A549 (cell line): ENCODE data around the gene DUSP1. TPM values are rescaled to one million over a fixed set of nuclear protein-coding genes. Genes with fewer than 3 reads are reported as not detected.

Experiments
- ATAC-seq, 2 experiments: fragments of 200-7000 bp in 1 of 2; fragments of >200 bp in 1 of 2; cut with Nextera tagmentation in 1 of 2; cut with Tn5 transposase in 1 of 2; 3 replicates each; pipeline versions ENCODE4 v1.8.0 to v1.9.1; 2018 to 2020; ENCODE audit warnings: mild to moderate bottlenecking in 1 of 2, moderate library complexity in 1 of 2
- CTCF ChIA-PET: fragments of 300-600 bp; sonication (Branson Sonifier 250); formaldehyde crosslinking; extraction: SDS; loops from one replicate; lab custom pipeline; 2021; ENCODE audit warnings: antibody characterized with exemption, inconsistent platforms; lab: Yijun Ruan, JAX
- POLR2A ChIA-PET: fragments of 350-600 bp; formaldehyde crosslinking; extraction: SDS; loops from one replicate; lab custom pipeline; 2021; ENCODE audit warnings: antibody characterized with exemption, inconsistent platforms; lab: Yijun Ruan, JAX
- DNase-seq, 2 experiments: peaks; one replicate each; pipeline versions ENCODE4 v3.0.0 to v3.0.0-alpha.2; 2011 to 2016; ENCODE audit warnings: low read depth in 1 of 2, low spot score in 1 of 2
- FAIRE-seq: peaks from 2 replicates; lab custom pipeline; 2011; peaks lifted over from hg19 to GRCh38; lab: Jason Lieb, UNC
- H3K27ac ChIP-seq, 2 experiments: fragments of >200 bp; sonication (Bioruptor Twin); formaldehyde crosslinking; 3 replicates each; pipeline ENCODE4 v1.5.1; 2016 to 2017
- H3K4me1 ChIP-seq: fragments of >200 bp; sonication (Bioruptor Twin); formaldehyde crosslinking; 3 replicates; pipeline ENCODE4 v1.6.1; 2016
- H3K4me2 ChIP-seq: fragments of >200 bp; sonication (Bioruptor Twin); formaldehyde crosslinking; 3 replicates; pipeline ENCODE4 v1.6.1; 2016
- H3K4me3 ChIP-seq: fragments of >200 bp; sonication (Bioruptor Twin); formaldehyde crosslinking; 3 replicates; pipeline ENCODE4 v1.5.1; 2016
- H3K9me3 ChIP-seq: fragments of >200 bp; sonication (Bioruptor Twin); formaldehyde crosslinking; 3 replicates; pipeline ENCODE4 v1.6.1; 2016
- ATOH8 ChIP-seq: fragments of 250-450 bp; sonication (Bioruptor Pico); IDR thresholded peaks from 2 replicates; pipeline ENCODE4 v1.5.0; 2020; ENCODE audit warnings: low read depth, mild to moderate bottlenecking, moderate library complexity
- CHD2 ChIP-seq: fragments of 150-350 bp; IDR thresholded peaks from 2 replicates; pipeline ENCODE4 v1.6.1; 2014; ENCODE audit warnings: low read length; ENCODE audit not compliant: partially characterized antibody
- CTCF ChIP-seq: fragments of >200 bp; sonication (Bioruptor Twin); formaldehyde crosslinking; IDR thresholded peaks from 3 replicates; pipeline ENCODE4 v1.5.1; 2016
- EHF ChIP-seq: fragments of 250-450 bp; sonication (Bioruptor Pico); IDR thresholded peaks from 2 replicates; pipeline ENCODE4 v1.5.0; 2020; ENCODE audit warnings: mild to moderate bottlenecking
- EP300 ChIP-seq, 2 experiments: fragments of >200 bp; sonication (Bioruptor Twin); formaldehyde crosslinking; IDR thresholded peaks; 2 replicates in 1 of 2; 3 replicates in 1 of 2; pipeline ENCODE4 v1.6.1; 2016 to 2017
- ESRRA ChIP-seq: fragments of 150-350 bp; IDR thresholded peaks from 2 replicates; pipeline ENCODE4 v1.6.1; 2014; ENCODE audit warnings: mild to moderate bottlenecking, low read length, borderline replicate concordance
- FOSB ChIP-seq: fragments of 250-450 bp; sonication (Bioruptor Pico); IDR thresholded peaks from 2 replicates; pipeline ENCODE4 v1.5.0; 2020; ENCODE audit warnings: mild to moderate bottlenecking, moderate library complexity
- FOSL2 ChIP-seq, 2 experiments: fragments of 450-650 bp in 1 of 2; fragments of >200 bp in 1 of 2; sonication (Bioruptor Twin) in 1 of 2; formaldehyde crosslinking; IDR thresholded peaks; 2 replicates each; pipeline versions ENCODE4 v1.5.0 to v1.6.1; 2016 to 2020; ENCODE audit warnings: mild to moderate bottlenecking in 1 of 2, moderate library complexity in 1 of 2
- GATA3 ChIP-seq: IDR thresholded peaks from 2 replicates; pipeline ENCODE4 v1.6.1; 2012; ENCODE audit warnings: borderline replicate concordance
- HMGXB4 ChIP-seq: fragments of 250-450 bp; sonication (Bioruptor Pico); IDR thresholded peaks from 2 replicates; pipeline ENCODE4 v1.5.0; 2021; ENCODE audit warnings: mild to moderate bottlenecking, moderate library complexity, borderline replicate concordance
- HOXA7 ChIP-seq: fragments of 250-450 bp; sonication (Bioruptor Pico); IDR thresholded peaks from 2 replicates; pipeline ENCODE4 v1.5.0; 2020; ENCODE audit warnings: mild to moderate bottlenecking, moderate library complexity
- HOXB13 ChIP-seq: fragments of 250-450 bp; sonication (Bioruptor Pico); IDR thresholded peaks from 2 replicates; pipeline ENCODE4 v1.5.0; 2020; ENCODE audit warnings: low read depth, mild to moderate bottlenecking, moderate library complexity
- HOXB5 ChIP-seq: fragments of 250-450 bp; sonication (Bioruptor Pico); IDR thresholded peaks from 2 replicates; pipeline ENCODE4 v1.5.0; 2020; ENCODE audit warnings: mild to moderate bottlenecking, moderate library complexity
- MAFK ChIP-seq: fragments of 450-650 bp; IDR thresholded peaks from 2 replicates; pipeline ENCODE4 v1.6.1; 2014; ENCODE audit not compliant: partially characterized antibody
- PHF8 ChIP-seq: fragments of 200-600 bp; sonication (generic); IDR thresholded peaks from 2 replicates; pipeline ENCODE4 v1.6.1; 2016; ENCODE audit warnings: low read depth, mild to moderate bottlenecking, antibody characterized with exemption, moderate library complexity, borderline replicate concordance
- RCOR1 ChIP-seq: fragments of 150-350 bp; IDR thresholded peaks from 2 replicates; pipeline ENCODE4 v1.6.1; 2014; ENCODE audit warnings: antibody characterized with exemption, low read length, low read depth
- REST ChIP-seq: fragments of 200-600 bp; sonication (generic); IDR thresholded peaks from 2 replicates; pipeline ENCODE4 v1.6.1; 2016; ENCODE audit warnings: antibody characterized with exemption, mild to moderate bottlenecking, moderate library complexity
- TFCP2L1 ChIP-seq: fragments of 250-450 bp; sonication (Bioruptor Pico); IDR thresholded peaks from 2 replicates; pipeline ENCODE4 v1.5.0; 2021; ENCODE audit warnings: mild to moderate bottlenecking
- ZNF302 ChIP-seq: fragments of 250-450 bp; sonication (Bioruptor Pico); IDR thresholded peaks from 2 replicates; pipeline ENCODE4 v1.9.0; 2021; ENCODE audit warnings: inconsistent platforms, mild to moderate bottlenecking, moderate library complexity
- WGBS: methylation state at CpG from one replicate; pipeline ENCODE4 v1.1.6; 2017; ENCODE audit errors: missing lambda C conversion rate; 5-methylcytosine and 5-hydroxymethylcytosine counted together
- polyA plus RNA-seq, 4 experiments: library from polyadenylated mRNA; depleted of rRNA in 3 of 4; stranded (reverse); fragments of >200 nt; fragmentation: RNase III in 1 of 4; extraction: RNeasy Plus Mini Kit Qiagen cat#74134 plus additional on column Dnase treatment in 1 of 4; gene quantifications; 2 replicates in 3 of 4; 3 replicates in 1 of 4; pipeline ENCODE4 v1.2.3, GENCODE V29; 2011 to 2017
- TF ChIP-seq, protein P1 (sequence below): IDR thresholded peaks from 2 replicates; pipeline ENCODE4 v1.6.1; 2012; ENCODE audit warnings: low read depth, borderline replicate concordance
- TF ChIP-seq, protein P2 (sequence below): IDR thresholded peaks from 2 replicates; pipeline ENCODE4 v1.6.1; 2012

DUSP1 gene
- polyA plus RNA-seq, 2 of the 4 experiments (the other 2 are of a cell fraction), result 207 to 594 TPM

- peaks cover 14% of the 10 kb centered on the region for H3K4me1 ChIP-seq
- peaks cover 4% of the 10 kb centered on the region; the same call in 1 of the 3 replicates for H3K9me3 ChIP-seq
- ATAC-seq (no peak), FAIRE-seq (no peak), DNase-seq (no peak)
- H3K4me3 ChIP-seq, result no peak overlapping the region
- ChIA-PET POLR2A (no interaction called here), CTCF (interaction anchor here (0.7 to 1.5 kb wide), 2 partner anchors 10 to 31 kb away, joined by 3 read pairs; no protein-coding TSS in a partner anchor)
- H3K4me2 ChIP-seq, result no peak overlapping the region
- H3K27ac ChIP-seq, result peak overlapping the region in 1 of 2 experiments; percentile 20; a peak in 1 of 6 replicates
- 79% methylated on average over 3 of the region's 3 CpGs for WGBS
- TF ChIP-seq PHF8 (no peak), HOXA7 (CRISPR knock-in tag) (no peak), EHF (CRISPR knock-in tag) (no peak), MAFK (no peak), ATOH8 (no peak), EP300 (IDR thresholded peaks at IDR 0.05) (no peak), GATA3 (no peak), HOXB13 (CRISPR knock-in tag) (no peak)
- TF ChIP-seq, all 56 proteins: peak for 0
Measured at GRCh38 chr5:172819569-172819968, 48.6 kb upstream of the DUSP1 start.

GRCh38 chr5:172818081-172818480, 47.1 kb upstream of the DUSP1 start:
- CTCF ChIA-PET, result interaction anchor here (0.6 to 1.4 kb wide), 4 partner anchors 10 to 51 kb away, joined by 3 to 4 read pairs (median 3); no protein-coding TSS in a partner anchor
- no peak for ATAC-seq

More at GRCh38 chr5:172818081-172818480, 47.1 kb upstream of the DUSP1 start:
- Histone ChIP-seq H3K4me1 (peaks cover 14% of the 10 kb centered on the region), H3K9me3 (no peaks in the 10 kb centered on the region), H3K27ac (peak overlapping the region; percentile 1 to 72; a peak in 3 of 6 replicates), H3K4me3 (no peak overlapping the region), H3K4me2 (no peak overlapping the region)
- no peak for DNase-seq
- TF ChIP-seq MAFK, result no peak
- TF ChIP-seq REST, result no peak
- no peak for TF ChIP-seq PHF8
- TF ChIP-seq HOXB5, result no peak
- TF ChIP-seq, protein P1, sequence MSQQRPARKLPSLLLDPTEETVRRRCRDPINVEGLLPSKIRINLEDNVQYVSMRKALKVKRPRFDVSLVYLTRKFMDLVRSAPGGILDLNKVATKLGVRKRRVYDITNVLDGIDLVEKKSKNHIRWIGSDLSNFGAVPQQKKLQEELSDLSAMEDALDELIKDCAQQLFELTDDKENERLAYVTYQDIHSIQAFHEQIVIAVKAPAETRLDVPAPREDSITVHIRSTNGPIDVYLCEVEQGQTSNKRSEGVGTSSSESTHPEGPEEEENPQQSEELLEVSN, result no peak
- TF ChIP-seq GATA3, result no peak
- no peak for TF ChIP-seq ATOH8
- TF ChIP-seq ESRRA, result no peak
- no peak for TF ChIP-seq RCOR1
- no peak for TF ChIP-seq HMGXB4 (CRISPR knock-in tag)
- TF ChIP-seq, protein P2, sequence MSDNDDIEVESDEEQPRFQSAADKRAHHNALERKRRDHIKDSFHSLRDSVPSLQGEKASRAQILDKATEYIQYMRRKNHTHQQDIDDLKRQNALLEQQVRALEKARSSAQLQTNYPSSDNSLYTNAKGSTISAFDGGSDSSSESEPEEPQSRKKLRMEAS, result no peak
- TF ChIP-seq FOSL2 (IDR thresholded peaks at IDR 0.05), result no peak
- no peak for TF ChIP-seq FOSL2 (CRISPR knock-in tag; IDR thresholded peaks at IDR 0.05)
- no peak for TF ChIP-seq FOSB (CRISPR knock-in tag)
- TF ChIP-seq TFCP2L1 (CRISPR knock-in tag), result no peak
- TF ChIP-seq ZNF302 (CRISPR knock-in tag), result no peak
- no peak for TF ChIP-seq EHF (CRISPR knock-in tag)
- no peak for TF ChIP-seq CHD2
- TF ChIP-seq CTCF, result no peak
- 80% methylated on average over 3 of the region's 3 CpGs for WGBS
- POLR2A ChIA-PET, result no interaction called here
- no peak for FAIRE-seq
